Adipocyte (in vitro differentiated cells): ENCODE measurements around the gene SUSD6.
"Not testable (repeated sequence)": the region's sequence is repeated elsewhere in the genome, so short reads cannot be mapped to it uniquely, and the experiment has no call there.

Experiments used
- DNase-seq: peaks from one replicate; pipeline ENCODE4 v3.0.0-alpha.2; 2015; ENCODE audit warnings: low read depth
- H3K27me3 ChIP-seq: replicated peaks from 2 replicates; pipeline ENCODE4 v1.7.0; 2013; ENCODE audit warnings: mild to moderate bottlenecking, low read length, moderate library complexity; ENCODE audit not compliant: control insufficient read depth, insufficient read depth
- H3K36me3 ChIP-seq: 2 replicates; pipeline ENCODE4 v1.7.0; 2013; ENCODE audit warnings: low read length, mild to moderate bottlenecking, moderate library complexity; ENCODE audit not compliant: control insufficient read depth, insufficient read depth, severe bottlenecking
- H3K4me1 ChIP-seq: 2 replicates; pipeline ENCODE4 v1.7.0; 2013; ENCODE audit warnings: mild to moderate bottlenecking, low read length, moderate library complexity; ENCODE audit not compliant: control insufficient read depth, insufficient read depth
- H3K4me3 ChIP-seq: 2 replicates; pipeline ENCODE4 v1.7.0; 2013; ENCODE audit warnings: mild to moderate bottlenecking, low read length, moderate library complexity
- H3K9ac ChIP-seq: 2 replicates; pipeline ENCODE4 v1.7.0; 2013; ENCODE audit warnings: mild to moderate bottlenecking, low read length, moderate library complexity
- H3K9me3 ChIP-seq: 2 replicates; pipeline ENCODE4 v1.7.0; 2013; ENCODE audit warnings: mild to moderate bottlenecking, low read length, moderate library complexity; ENCODE audit not compliant: control insufficient read depth

The SUSD6 gene

GRCh38 chr14:69711065-69711464 lies 99.7 kb downstream of the SUSD6 start:
- H3K36me3 ChIP-seq: peaks cover 68% of the 10 kb centered on the region
- H3K4me1 ChIP-seq: peaks cover 26% of the 10 kb centered on the region
- no peaks in the 10 kb centered on the region for H3K27me3 ChIP-seq
- no peak for DNase-seq
- no peak overlapping the region for H3K9ac ChIP-seq
- no peaks in the 10 kb centered on the region for H3K9me3 ChIP-seq
- H3K4me3 ChIP-seq: no peak overlapping the region

- H3K27me3 ChIP-seq: no peaks in the 10 kb centered on the region
- no peak for DNase-seq
- H3K4me1 ChIP-seq: peaks cover 30% of the 10 kb centered on the region
- H3K9me3 ChIP-seq: no peaks in the 10 kb centered on the region
- no peak overlapping the region for H3K4me3 ChIP-seq
- peaks cover 64% of the 10 kb centered on the region for H3K36me3 ChIP-seq
- no peak overlapping the region for H3K9ac ChIP-seq
Measured at GRCh38 chr14:69711477-69711876, 100.1 kb downstream of the SUSD6 start.

- Histone ChIP-seq H3K4me1 (peaks cover 35% of the 10 kb centered on the region), H3K9me3 (no peaks in the 10 kb centered on the region)
Measured at GRCh38 chr14:69711881-69712560, 100.6 kb downstream of the SUSD6 start.

GRCh38 chr14:69712599-69713088 lies 101.2 kb downstream of the SUSD6 start:
- Histone ChIP-seq H3K4me3 (no peak overlapping the region), H3K4me1 (peaks cover 37% of the 10 kb centered on the region), H3K9ac (no peak overlapping the region), H3K27me3 (no peaks in the 10 kb centered on the region), H3K36me3 (peaks cover 52% of the 10 kb centered on the region), H3K9me3 (no peaks in the 10 kb centered on the region)
- DNase-seq: no peak

More at GRCh38 chr14:69711881-69712560, 100.6 kb downstream of the SUSD6 start:
- Histone ChIP-seq H3K27me3 (no peaks in the 10 kb centered on the region), H3K9ac (no peak overlapping the region), H3K36me3 (peaks cover 58% of the 10 kb centered on the region), H3K4me3 (no peak overlapping the region)
- DNase-seq: no peak

- H3K36me3 ChIP-seq: peaks cover 50% of the 10 kb centered on the region
- H3K9ac ChIP-seq: no peak overlapping the region
- H3K27me3 ChIP-seq: no peaks in the 10 kb centered on the region
- H3K4me3 ChIP-seq: no peak overlapping the region
- DNase-seq: no peak
- H3K4me1 ChIP-seq: peaks cover 37% of the 10 kb centered on the region
- no peaks in the 10 kb centered on the region for H3K9me3 ChIP-seq
Measured at GRCh38 chr14:69713209-69713781, 101.9 kb downstream of the SUSD6 start.

GRCh38 chr14:69713993-69714679 lies 102.7 kb downstream of the SUSD6 start:
- Histone ChIP-seq H3K4me3 (no peak overlapping the region), H3K27me3 (no peaks in the 10 kb centered on the region), H3K9me3 (no peaks in the 10 kb centered on the region), H3K36me3 (peaks cover 42% of the 10 kb centered on the region), H3K4me1 (peaks cover 39% of the 10 kb centered on the region), H3K9ac (no peak overlapping the region)
- DNase-seq: no peak

- Histone ChIP-seq H3K9ac (peak overlapping the region; percentile 9), H3K4me3 (no peak overlapping the region), H3K36me3 (peaks cover 25% of the 10 kb centered on the region), H3K4me1 (peaks cover 52% of the 10 kb centered on the region), H3K9me3 (no peaks in the 10 kb centered on the region), H3K27me3 (no peaks in the 10 kb centered on the region)
- peak; percentile 79 for DNase-seq
Measured at GRCh38 chr14:69715725-69716477, 104.5 kb downstream of the SUSD6 start.

- peak; percentile 80 for DNase-seq
- Histone ChIP-seq H3K9ac (peak overlapping the region; percentile 11), H3K9me3 (no peaks in the 10 kb centered on the region), H3K4me3 (no peak overlapping the region), H3K27me3 (no peaks in the 10 kb centered on the region), H3K36me3 (peaks cover 18% of the 10 kb centered on the region), H3K4me1 (peaks cover 46% of the 10 kb centered on the region)
Measured at GRCh38 chr14:69716478-69717187, 105.2 kb downstream of the SUSD6 start.

GRCh38 chr14:69718614-69719013 lies 107.2 kb downstream of the SUSD6 start:
- H3K9ac ChIP-seq: not testable (repeated sequence)
- peaks cover 31% of the 10 kb centered on the region for H3K4me1 ChIP-seq

GRCh38 chr14:69719501-69719951 lies 108.1 kb downstream of the SUSD6 start:
- H3K27me3 ChIP-seq: no peaks in the 10 kb centered on the region
- H3K4me3 ChIP-seq: peak overlapping the region; percentile 37
- no peaks in the 10 kb centered on the region for H3K9me3 ChIP-seq

More at GRCh38 chr14:69718614-69719013, 107.2 kb downstream of the SUSD6 start:
- not testable (repeated sequence) for H3K9me3 ChIP-seq, H3K36me3 ChIP-seq, DNase-seq, H3K27me3 ChIP-seq, H3K4me3 ChIP-seq

More at GRCh38 chr14:69719501-69719951, 108.1 kb downstream of the SUSD6 start:
- Histone ChIP-seq H3K9ac (peak overlapping the region; percentile 9), H3K4me1 (peaks cover 31% of the 10 kb centered on the region), H3K36me3 (no peaks in the 10 kb centered on the region)
- peak; percentile 88 for DNase-seq
